Keratinocyte (primary cell): ENCODE measurements around the gene PRKN. TPM values are rescaled to one million over a fixed set of nuclear protein-coding genes. Genes with fewer than 3 reads are reported as not detected.

Experiments used
- DNase-seq: peaks from one replicate; pipeline ENCODE4 v3.0.0-alpha.2; 2011; ENCODE audit warnings: low read depth, missing footprints, low spot score
- FAIRE-seq: peaks from 2 replicates; lab custom pipeline; 2011; peaks lifted over from hg19 to GRCh38; lab: Jason Lieb, UNC
- H2AFZ ChIP-seq: 2 replicates; pipeline ENCODE4 v1.6.0; 2012; ENCODE audit warnings: low read length, control low read depth, inconsistent platforms; ENCODE audit not compliant: control insufficient read depth
- H3K27ac ChIP-seq: 2 replicates; pipeline ENCODE4 v1.5.1; 2011; ENCODE audit warnings: low read length; ENCODE audit not compliant: control insufficient read depth, insufficient read depth
- H3K27me3 ChIP-seq: 3 replicates; pipeline ENCODE4 v1.6.0; 2011; ENCODE audit warnings: low read length; ENCODE audit not compliant: control insufficient read depth, insufficient read depth; ENCODE audit errors: extremely low read depth
- H3K36me3 ChIP-seq, 2 experiments: 2 replicates in 1 of 2; 3 replicates in 1 of 2; pipeline ENCODE4 v1.5.1; 2011; ENCODE audit warnings: low read length in 2 of 2, mild to moderate bottlenecking in 1 of 2; ENCODE audit not compliant: control insufficient read depth in 2 of 2, insufficient read depth in 2 of 2; ENCODE audit errors: extremely low read depth in 1 of 2
- H3K4me1 ChIP-seq: 3 replicates; pipeline ENCODE4 v1.5.1; 2011; ENCODE audit warnings: low read length; ENCODE audit not compliant: control insufficient read depth, insufficient read depth; ENCODE audit errors: extremely low read depth
- H3K4me2 ChIP-seq: 3 replicates; pipeline ENCODE4 v1.6.0; 2011; ENCODE audit warnings: low read depth, low read length; ENCODE audit not compliant: control insufficient read depth, insufficient read depth; ENCODE audit errors: extremely low read depth
- H3K4me3 ChIP-seq, 3 experiments: fragments of 200-600 bp in 1 of 3; sonication (generic) in 1 of 3; 2 replicates in 2 of 3; 3 replicates in 1 of 3; pipeline ENCODE4 v1.5.1; 2011 to 2016; ENCODE audit warnings: low read length in 3 of 3, mild to moderate bottlenecking in 3 of 3, control low read depth in 2 of 3, inconsistent platforms in 1 of 3, low read depth in 1 of 3, mixed read lengths in 1 of 3, mixed run types in 1 of 3, moderate library complexity in 1 of 3; ENCODE audit not compliant: control insufficient read depth in 2 of 3, insufficient read depth in 2 of 3; ENCODE audit errors: extremely low read depth in 1 of 3
- H3K79me2 ChIP-seq: 2 replicates; pipeline ENCODE4 v1.6.0; 2012; ENCODE audit warnings: low read length; ENCODE audit not compliant: control insufficient read depth, insufficient read depth
- H3K9ac ChIP-seq: 3 replicates; pipeline ENCODE4 v1.6.0; 2011; ENCODE audit warnings: low read length; ENCODE audit not compliant: control insufficient read depth, insufficient read depth; ENCODE audit errors: extremely low read depth
- H3K9me1 ChIP-seq: 3 replicates; pipeline ENCODE4 v1.6.0; 2011; ENCODE audit warnings: low read length; ENCODE audit not compliant: control insufficient read depth, insufficient read depth; ENCODE audit errors: extremely low read depth
- H3K9me3 ChIP-seq: 2 replicates; pipeline ENCODE4 v1.5.1; 2012; ENCODE audit warnings: low read depth, low read length; ENCODE audit not compliant: control insufficient read depth
- H4K20me1 ChIP-seq: 3 replicates; pipeline ENCODE4 v1.6.0; 2011; ENCODE audit warnings: low read length; ENCODE audit not compliant: control insufficient read depth, insufficient read depth; ENCODE audit errors: extremely low read depth
- CTCF ChIP-seq, 3 experiments: IDR thresholded peaks in 1 of 3; conservative IDR thresholded peaks in 1 of 3; optimal IDR thresholded peaks in 1 of 3; 2 replicates in 2 of 3; 3 replicates in 1 of 3; pipeline versions ENCODE3 to v1.5.1; 2011; ENCODE audit warnings: low read length in 3 of 3, mild to moderate bottlenecking in 3 of 3, moderate library complexity in 2 of 3, control low read depth in 1 of 3, inconsistent platforms in 1 of 3; ENCODE audit not compliant: insufficient read depth in 2 of 3; ENCODE audit errors: extremely low read depth in 1 of 3
- EZH2 ChIP-seq: IDR thresholded peaks from one replicate; pipeline ENCODE4 v1.6.1; 2012; ENCODE audit warnings: inconsistent platforms, mild to moderate bottlenecking, low read length, moderate library complexity
- dilution Hi-C: fragments of 300-500 bp; cut with MboI; formaldehyde crosslinking; loops from one replicate; pipeline ENCODE4 v1.7.0; 2020; ENCODE audit warnings: low sequenced_read_pairs; ENCODE audit not compliant: extremely low pct_ligation_motif_present
- polyA plus RNA-seq, 5 experiments: library from polyadenylated mRNA; depleted of rRNA in 3 of 5; stranded (reverse) in 3 of 5; stranded (forward) in 1 of 5; unstranded in 1 of 5; fragments of >200 nt; gene quantifications; 1 replicate in 1 of 5; 2 replicates in 3 of 5; 3 replicates in 1 of 5; pipeline versions ENCODE4 v1.2.1 to v1.2.3, GENCODE V29; 2011 to 2012; ENCODE audit warnings: missing spikeins in 2 of 5, low read depth in 1 of 5, low replicate concordance in 1 of 5

The PRKN gene
- polyA plus RNA-seq, 1 donor (not counting 4 experiments of a cell fraction or from before 2014, with no cell fraction given) = 0.67 TPM

GRCh38 chr6:161876231-161876630 is 851.3 kb downstream of the PRKN start:
- no peak for FAIRE-seq
- dilution Hi-C loops = no loop called here

GRCh38 chr6:161870236-161870901 is 857.2 kb downstream of the PRKN start:
- Histone ChIP-seq H3K27me3 (no peaks in the 10 kb centered on the region), H4K20me1 (no peaks in the 10 kb centered on the region), H3K27ac (no peak overlapping the region), H3K79me2 (no peaks in the 10 kb centered on the region), H3K9me3 (no peaks in the 10 kb centered on the region), H3K9me1 (no peaks in the 10 kb centered on the region), H3K4me3 (no peak overlapping the region), H3K9ac (no peak overlapping the region), H3K4me2 (no peak overlapping the region), H3K4me1 (no peaks in the 10 kb centered on the region), H2AFZ (no peak overlapping the region), H3K36me3 (no peaks in the 10 kb centered on the region)
- no peak for TF ChIP-seq EZH2
- no peak for TF ChIP-seq CTCF (optimal IDR thresholded peaks at IDR 0.05 in 1 of 3, IDR thresholded peaks at IDR 0.05 in 1 of 3, conservative IDR thresholded peaks at IDR 0.05 in 1 of 3; ENCODE audit: extremely low read depth in 1 of 3, insufficient read depth in 2 of 3, low read length in 3 of 3)
- dilution Hi-C loops = no loop called here
- FAIRE-seq (no peak), DNase-seq (no peak)

More at GRCh38 chr6:161876231-161876630, 851.3 kb downstream of the PRKN start:
- no peaks in the 10 kb centered on the region for H3K79me2 ChIP-seq
- H3K36me3 ChIP-seq = no peaks in the 10 kb centered on the region
- H3K27ac ChIP-seq = no peak overlapping the region
- DNase-seq = no peak
- H4K20me1 ChIP-seq = no peaks in the 10 kb centered on the region
- H3K4me3 ChIP-seq = no peak overlapping the region
- H3K4me1 ChIP-seq = no peaks in the 10 kb centered on the region
- H3K27me3 ChIP-seq = no peaks in the 10 kb centered on the region
- TF ChIP-seq CTCF (optimal IDR thresholded peaks at IDR 0.05 in 1 of 3, IDR thresholded peaks at IDR 0.05 in 1 of 3, conservative IDR thresholded peaks at IDR 0.05 in 1 of 3; ENCODE audit: extremely low read depth in 1 of 3, insufficient read depth in 2 of 3, low read length in 3 of 3) (no peak), EZH2 (no peak)
- no peaks in the 10 kb centered on the region for H3K9me3 ChIP-seq
- H2AFZ ChIP-seq = no peak overlapping the region
- no peak overlapping the region for H3K4me2 ChIP-seq
- no peaks in the 10 kb centered on the region for H3K9me1 ChIP-seq
- H3K9ac ChIP-seq = no peak overlapping the region
